Hepatocyte (in vitro differentiated cells): Measurements from ENCODE around the gene RNASE7.

Experiments used
- CTCF ChIP-seq: fragments of 200-600 bp; sonication (generic); IDR thresholded peaks from 2 replicates; pipeline ENCODE4 v1.5.1; 2016; ENCODE audit warnings: antibody characterized with exemption, mild to moderate bottlenecking; ENCODE audit not compliant: poor library complexity
- EZH2 ChIP-seq: fragments of 200-600 bp; sonication (generic); IDR thresholded peaks from 2 replicates; pipeline ENCODE4 v1.6.1; 2016; ENCODE audit warnings: antibody characterized with exemption, mild to moderate bottlenecking, borderline replicate concordance

GRCh38 chr14:21041676-21042433 is at the start of gene RNASE7:
- no peak for TF ChIP-seq CTCF
- no peak for TF ChIP-seq EZH2
